ENCODE data around the gene PSMF1.

DNA sequence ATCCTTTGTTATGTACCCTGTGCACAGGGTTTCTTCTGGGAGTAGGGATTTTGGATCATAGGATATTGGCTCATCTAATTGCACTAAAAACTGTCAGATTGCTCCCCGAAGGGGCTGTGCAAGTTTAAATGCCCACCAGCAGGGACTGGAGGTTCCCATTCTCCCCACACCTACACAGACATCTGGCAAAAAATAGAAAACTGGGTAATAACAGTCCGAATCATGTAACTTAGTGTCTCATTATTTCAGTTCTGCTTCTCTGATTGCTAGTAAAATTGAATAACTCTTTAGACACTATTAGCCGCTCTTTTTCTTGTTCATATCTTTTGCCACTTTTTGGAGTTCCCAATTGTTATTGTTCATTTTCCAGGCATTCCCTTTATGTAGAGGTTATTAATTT is 5.3 kb downstream of the PSMF1 start:
- TF ChIP-seq EZH2 (optimal IDR thresholded peaks at IDR 0.05; ENCODE audit: low read depth, low read length) (no peak), CTCF (IDR thresholded peaks at IDR 0.05; ENCODE audit: low read length) (no peak), EZH2phosphoT487 (IDR thresholded peaks at IDR 0.05; ENCODE audit: low read length) (no peak)

Measured in MM.1S (cell line).